Measurements from ENCODE around the gene NLGN1. TPM values are rescaled to one million over a fixed set of nuclear protein-coding genes. Genes with fewer than 3 reads are reported as not detected.

The NLGN1 gene
- total RNA-seq, 1 donor from 2014 or later: not detected

DNA sequence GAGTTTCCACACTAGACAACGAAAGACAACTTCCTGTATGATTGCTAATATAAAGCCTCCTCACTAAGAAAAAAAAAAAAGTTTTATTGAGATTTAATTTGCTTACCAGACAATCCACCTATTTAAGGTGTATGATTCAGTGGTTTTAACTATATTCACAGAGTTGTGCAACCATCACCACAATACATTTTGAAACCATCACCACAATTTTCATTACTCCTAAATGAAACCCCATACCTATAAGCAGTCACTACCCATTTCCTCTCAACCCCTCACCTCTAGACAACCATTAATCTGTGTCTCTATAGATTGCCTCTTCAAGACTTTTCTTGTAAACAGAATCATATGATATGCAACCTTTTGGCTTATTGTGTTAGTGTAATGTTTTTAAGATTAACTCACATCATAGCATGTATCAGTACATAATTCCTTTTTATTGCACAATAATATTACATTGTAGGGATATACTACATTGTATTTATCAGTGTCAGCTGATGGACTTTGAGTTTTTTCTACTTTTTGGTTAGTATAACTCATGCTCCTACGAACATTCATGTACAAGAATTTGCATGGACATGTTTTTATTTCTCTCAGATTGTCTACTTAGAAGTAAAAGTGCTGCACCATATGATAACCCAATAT lies 339.7 kb downstream of the NLGN1 start:
- DNase-seq (no peak), ATAC-seq (ENCODE audit: low read depth) (no peak)
- POLR2A ChIA-PET: no interaction called here
- H3K36me3 Mint-ChIP-seq (ENCODE audit: low read depth): no peaks in the 10 kb centered on the region
- TF ChIP-seq, protein P1, sequence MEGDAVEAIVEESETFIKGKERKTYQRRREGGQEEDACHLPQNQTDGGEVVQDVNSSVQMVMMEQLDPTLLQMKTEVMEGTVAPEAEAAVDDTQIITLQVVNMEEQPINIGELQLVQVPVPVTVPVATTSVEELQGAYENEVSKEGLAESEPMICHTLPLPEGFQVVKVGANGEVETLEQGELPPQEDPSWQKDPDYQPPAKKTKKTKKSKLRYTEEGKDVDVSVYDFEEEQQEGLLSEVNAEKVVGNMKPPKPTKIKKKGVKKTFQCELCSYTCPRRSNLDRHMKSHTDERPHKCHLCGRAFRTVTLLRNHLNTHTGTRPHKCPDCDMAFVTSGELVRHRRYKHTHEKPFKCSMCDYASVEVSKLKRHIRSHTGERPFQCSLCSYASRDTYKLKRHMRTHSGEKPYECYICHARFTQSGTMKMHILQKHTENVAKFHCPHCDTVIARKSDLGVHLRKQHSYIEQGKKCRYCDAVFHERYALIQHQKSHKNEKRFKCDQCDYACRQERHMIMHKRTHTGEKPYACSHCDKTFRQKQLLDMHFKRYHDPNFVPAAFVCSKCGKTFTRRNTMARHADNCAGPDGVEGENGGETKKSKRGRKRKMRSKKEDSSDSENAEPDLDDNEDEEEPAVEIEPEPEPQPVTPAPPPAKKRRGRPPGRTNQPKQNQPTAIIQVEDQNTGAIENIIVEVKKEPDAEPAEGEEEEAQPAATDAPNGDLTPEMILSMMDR (IDR thresholded peaks at IDR 0.05): no peak
- no peak overlapping the region for H3K27ac Mint-ChIP-seq
- CTCF ChIA-PET: no interaction called here
- H3K27me3 Mint-ChIP-seq: no peaks in the 10 kb centered on the region
- intact Hi-C loops (cut with micrococcal nuclease): no loop called here
- no peaks in the 10 kb centered on the region for H3K9me3 Mint-ChIP-seq
- no peak overlapping the region for H3K4me3 Mint-ChIP-seq
- no peaks in the 10 kb centered on the region for H3K4me1 Mint-ChIP-seq

DNA sequence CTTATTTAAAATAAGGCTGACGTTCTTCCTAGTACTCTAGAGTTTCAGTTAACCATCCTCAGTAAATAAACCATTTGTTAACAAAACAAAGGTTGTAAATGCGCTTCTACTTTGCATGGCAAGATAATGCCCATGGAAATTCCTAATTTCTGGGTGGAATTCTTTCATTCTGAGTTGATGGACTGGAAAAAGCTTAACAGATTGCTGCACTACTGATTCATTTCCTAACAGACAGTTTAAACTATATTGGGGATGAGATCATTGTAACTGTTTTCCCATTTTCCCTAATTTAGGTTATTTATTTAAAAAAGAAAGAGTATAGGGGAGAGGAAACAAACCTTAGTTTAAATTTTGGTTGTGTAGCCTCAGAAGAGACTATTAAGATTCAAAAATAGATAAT lies 342.2 kb downstream of the NLGN1 start:
- intact Hi-C loops (cut with micrococcal nuclease): no loop called here
- DNase-seq (no peak), ATAC-seq (ENCODE audit: low read depth) (no peak)
- no peaks in the 10 kb centered on the region for H3K36me3 Mint-ChIP-seq (ENCODE audit: low read depth)
- H3K4me3 Mint-ChIP-seq: no peak overlapping the region
- TF ChIP-seq, protein P1 (IDR thresholded peaks at IDR 0.05): no peak
- POLR2A ChIA-PET: no interaction called here
- no peaks in the 10 kb centered on the region for H3K9me3 Mint-ChIP-seq
- H3K27ac Mint-ChIP-seq: no peak overlapping the region
- CTCF ChIA-PET: no interaction called here
- H3K4me1 Mint-ChIP-seq: no peaks in the 10 kb centered on the region
- no peaks in the 10 kb centered on the region for H3K27me3 Mint-ChIP-seq

DNA sequence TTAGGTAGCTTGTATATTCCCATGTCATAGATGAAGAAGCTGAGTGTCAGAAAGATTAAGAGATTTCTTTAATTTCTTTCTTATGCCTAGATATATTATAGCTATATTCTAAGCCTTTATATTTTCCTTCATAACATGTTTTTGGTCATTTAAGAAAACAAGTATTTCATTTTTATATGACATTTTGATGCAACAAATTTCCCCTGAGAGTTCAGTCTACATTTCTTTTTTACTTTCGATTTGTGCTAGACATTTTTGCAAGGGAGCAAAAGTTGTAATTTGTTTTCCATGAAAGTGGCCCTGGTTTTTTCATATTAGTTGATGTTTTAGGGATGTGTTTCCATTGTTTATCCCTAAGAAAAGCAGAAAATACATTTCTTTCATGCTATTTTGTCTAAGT lies 344.9 kb downstream of the NLGN1 start:
- Mint-ChIP-seq H3K4me1 (no peaks in the 10 kb centered on the region), H3K27me3 (no peaks in the 10 kb centered on the region), H3K9me3 (peaks cover 2% of the 10 kb centered on the region), H3K36me3 (ENCODE audit: low read depth) (no peaks in the 10 kb centered on the region), H3K27ac (no peak overlapping the region), H3K4me3 (no peak overlapping the region)
- DNase-seq (no peak), ATAC-seq (ENCODE audit: low read depth) (no peak)
- intact Hi-C loops (cut with micrococcal nuclease): no loop called here
- POLR2A ChIA-PET: no interaction called here
- TF ChIP-seq, protein P1 (IDR thresholded peaks at IDR 0.05): no peak
- CTCF ChIA-PET: no interaction called here

DNA sequence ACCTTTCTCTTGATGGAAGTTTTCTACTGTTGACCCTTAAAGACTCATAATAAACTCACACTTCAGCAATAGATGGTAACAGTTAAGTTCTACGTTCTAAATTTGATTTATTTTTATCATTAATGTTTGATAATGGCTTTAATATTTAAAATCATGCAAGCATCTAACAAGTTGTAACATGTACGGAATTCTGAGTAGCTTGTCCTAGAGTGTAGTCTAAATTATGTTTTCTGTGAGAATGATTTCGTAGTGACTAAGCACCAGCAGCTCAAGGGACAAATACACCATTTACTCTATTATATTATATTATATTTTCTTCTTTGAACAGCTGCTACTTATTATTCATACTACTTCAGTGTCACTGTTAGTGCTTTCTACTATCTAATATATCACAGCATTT lies 345.6 kb downstream of the NLGN1 start:
- ChIA-PET CTCF (no interaction called here), POLR2A (no interaction called here)
- ATAC-seq (ENCODE audit: low read depth) (no peak), DNase-seq (no peak)
- H3K4me3 Mint-ChIP-seq: no peak overlapping the region
- no peaks in the 10 kb centered on the region for H3K27me3 Mint-ChIP-seq
- no peaks in the 10 kb centered on the region for H3K36me3 Mint-ChIP-seq (ENCODE audit: low read depth)
- no peak overlapping the region for H3K27ac Mint-ChIP-seq
- H3K4me1 Mint-ChIP-seq: no peaks in the 10 kb centered on the region
- H3K9me3 Mint-ChIP-seq: peaks cover 2% of the 10 kb centered on the region
- intact Hi-C loops (cut with micrococcal nuclease): no loop called here
- TF ChIP-seq, protein P1 (IDR thresholded peaks at IDR 0.05): no peak

DNA sequence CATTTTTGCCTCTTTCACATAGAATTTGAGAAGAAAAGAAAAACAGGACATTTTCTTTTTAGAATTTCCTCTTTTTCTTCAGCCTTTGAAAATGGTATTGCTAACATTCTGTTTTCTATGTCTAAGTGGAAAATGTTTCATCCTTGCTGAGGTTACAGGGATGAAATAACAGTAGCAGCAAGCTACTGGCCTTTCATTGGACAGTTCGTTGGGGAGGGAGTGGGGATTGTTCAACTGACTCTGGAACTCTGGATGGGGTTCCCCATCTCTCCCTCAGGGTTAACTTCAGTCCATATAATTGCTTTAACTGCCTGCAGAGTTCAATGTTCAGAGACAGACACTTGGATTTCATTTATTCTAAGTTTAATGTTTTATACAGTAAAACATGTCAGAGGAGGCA lies 346.0 kb downstream of the NLGN1 start:
- Mint-ChIP-seq H3K4me1 (no peaks in the 10 kb centered on the region), H3K27me3 (no peaks in the 10 kb centered on the region), H3K27ac (no peak overlapping the region), H3K36me3 (ENCODE audit: low read depth) (no peaks in the 10 kb centered on the region), H3K9me3 (peaks cover 2% of the 10 kb centered on the region), H3K4me3 (no peak overlapping the region)
- intact Hi-C loops (cut with micrococcal nuclease): no loop called here
- ATAC-seq (ENCODE audit: low read depth) (no peak), DNase-seq (no peak)
- POLR2A ChIA-PET: no interaction called here
- TF ChIP-seq, protein P1 (IDR thresholded peaks at IDR 0.05): no peak
- CTCF ChIA-PET: no interaction called here

Data from activated B cell treated with CpG ODN at 0.5 μM for 24 hours (primary cell).